OCI-LY1 (cell line): ENCODE measurements around the gene PPEF1.

Experiments
- H2AFZ ChIP-seq: fragments of 200-600 bp; sonication (generic), shearing (Covaris generic); 2 replicates; pipeline ENCODE4 v1.6.0; 2014; ENCODE audit warnings: antibody characterized with exemption, mild to moderate bottlenecking, low read length
- H3F3A ChIP-seq: fragments of 200-600 bp; sonication (generic), shearing (Covaris generic); 2 replicates; pipeline ENCODE4 v1.6.0; 2014; ENCODE audit warnings: mild to moderate bottlenecking, antibody characterized with exemption, low read length, moderate library complexity; ENCODE audit not compliant: insufficient read depth
- H3K27ac ChIP-seq: fragments of 200-600 bp; sonication (generic); 2 replicates; pipeline ENCODE4 v1.5.1; 2014; ENCODE audit warnings: low read length, mixed run types, mild to moderate bottlenecking, low read depth; ENCODE audit not compliant: poor library complexity, severe bottlenecking
- H3K27me3 ChIP-seq: fragments of 200-600 bp; sonication (generic); 2 replicates; pipeline ENCODE4 v1.6.0; 2014; ENCODE audit warnings: antibody characterized with exemption, mild to moderate bottlenecking, low read length, moderate library complexity; ENCODE audit not compliant: insufficient read depth
- H3K36me3 ChIP-seq: fragments of 200-600 bp; sonication (generic); 2 replicates; pipeline ENCODE4 v1.6.1; 2014; ENCODE audit warnings: mild to moderate bottlenecking, antibody characterized with exemption, low read length, moderate library complexity, mixed read lengths; ENCODE audit not compliant: insufficient read depth
- H3K4me1 ChIP-seq: fragments of 200-600 bp; sonication (generic); 2 replicates; pipeline ENCODE4 v1.5.1; 2014; ENCODE audit warnings: mild to moderate bottlenecking, low read length, moderate library complexity; ENCODE audit not compliant: insufficient read depth, severe bottlenecking
- H3K4me2 ChIP-seq: fragments of 200-600 bp; sonication (generic), shearing (Covaris generic); 2 replicates; pipeline ENCODE4 v1.6.1; 2014; ENCODE audit warnings: low read length
- H3K4me3 ChIP-seq: fragments of 200-600 bp; sonication (generic); 2 replicates; pipeline ENCODE4 v1.5.1; 2014; ENCODE audit warnings: low read length, low read depth, mild to moderate bottlenecking, mixed read lengths; ENCODE audit not compliant: poor library complexity, severe bottlenecking
- H3K79me2 ChIP-seq: fragments of 200-600 bp; shearing (Covaris generic); 2 replicates; pipeline ENCODE4 v1.6.1; 2016; ENCODE audit warnings: mixed run types, low read length, mixed read lengths; ENCODE audit not compliant: insufficient read depth
- H3K9ac ChIP-seq: fragments of 200-600 bp; sonication (generic), shearing (Covaris generic); 2 replicates; pipeline ENCODE4 v1.6.1; 2014; ENCODE audit warnings: mild to moderate bottlenecking, low read length, mixed read lengths
- H3K9me2 ChIP-seq: fragments of 200-600 bp; sonication (generic), shearing (Covaris generic); 2 replicates; pipeline ENCODE4 v1.6.1; 2014; ENCODE audit warnings: low read depth, mild to moderate bottlenecking, low read length, mixed read lengths
- H3K9me3 ChIP-seq: fragments of 200-600 bp; shearing (Covaris generic); 2 replicates; pipeline ENCODE4 v1.6.1; 2014; ENCODE audit warnings: low read length, mixed read lengths
- H4K20me1 ChIP-seq: fragments of 200-600 bp; sonication (generic), shearing (Covaris generic); 2 replicates; pipeline ENCODE4 v1.6.0; 2016; ENCODE audit warnings: mild to moderate bottlenecking, low read length; ENCODE audit not compliant: insufficient read depth
- EZH2 ChIP-seq: fragments of 200-600 bp; sonication (generic), shearing (Covaris generic); IDR thresholded peaks from 2 replicates; pipeline ENCODE4 v1.8.0; 2017; ENCODE audit warnings: borderline replicate concordance, mixed run types, mild to moderate bottlenecking, antibody characterized with exemption, low read length, moderate library complexity, mixed read lengths
- TF ChIP-seq, protein P1 (sequence below): fragments of 200-600 bp; sonication (generic), shearing (Covaris generic); IDR thresholded peaks from 2 replicates; pipeline ENCODE4 v1.5.1; 2017; ENCODE audit warnings: mild to moderate bottlenecking, antibody characterized with exemption, low read length, moderate library complexity, mixed read lengths

The PPEF1 gene

DNA sequence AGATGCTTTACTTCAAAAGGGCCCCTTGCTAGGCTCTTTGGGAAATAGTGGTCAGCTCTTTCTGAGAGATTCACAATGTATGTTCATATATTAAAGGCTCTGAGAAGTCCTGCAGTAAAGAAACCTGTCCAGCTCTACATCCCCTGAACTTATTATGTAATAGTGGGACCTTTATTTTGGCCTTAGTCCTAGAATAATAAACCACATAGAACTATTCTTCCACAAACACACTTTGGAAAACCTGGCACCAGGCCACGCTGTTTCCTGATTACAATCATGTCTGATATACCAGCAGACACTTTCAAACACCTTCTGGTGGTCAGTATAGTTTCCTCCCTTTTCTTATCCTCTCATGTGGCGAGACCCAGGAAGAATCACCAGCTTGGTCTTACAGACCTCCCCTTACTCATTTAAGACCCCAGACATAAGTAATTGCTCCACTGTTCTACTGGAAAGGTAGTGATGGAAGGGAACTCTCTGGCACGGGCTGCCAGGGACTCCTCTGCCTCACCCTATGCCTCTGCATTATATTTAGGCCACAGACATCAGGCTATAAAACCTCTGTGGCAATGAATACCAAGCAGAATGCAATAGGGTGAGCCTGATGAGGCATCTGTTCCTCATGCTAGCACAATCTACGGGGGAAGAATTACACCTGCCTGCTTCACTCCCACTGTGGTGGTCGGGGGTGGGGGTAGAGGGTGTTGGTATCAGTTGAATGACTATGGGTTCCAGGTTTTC lies 5.7 kb upstream of the PPEF1 start:
- no peak overlapping the region for H3K27ac ChIP-seq
- TF ChIP-seq EZH2: no peak
- TF ChIP-seq, protein P1, sequence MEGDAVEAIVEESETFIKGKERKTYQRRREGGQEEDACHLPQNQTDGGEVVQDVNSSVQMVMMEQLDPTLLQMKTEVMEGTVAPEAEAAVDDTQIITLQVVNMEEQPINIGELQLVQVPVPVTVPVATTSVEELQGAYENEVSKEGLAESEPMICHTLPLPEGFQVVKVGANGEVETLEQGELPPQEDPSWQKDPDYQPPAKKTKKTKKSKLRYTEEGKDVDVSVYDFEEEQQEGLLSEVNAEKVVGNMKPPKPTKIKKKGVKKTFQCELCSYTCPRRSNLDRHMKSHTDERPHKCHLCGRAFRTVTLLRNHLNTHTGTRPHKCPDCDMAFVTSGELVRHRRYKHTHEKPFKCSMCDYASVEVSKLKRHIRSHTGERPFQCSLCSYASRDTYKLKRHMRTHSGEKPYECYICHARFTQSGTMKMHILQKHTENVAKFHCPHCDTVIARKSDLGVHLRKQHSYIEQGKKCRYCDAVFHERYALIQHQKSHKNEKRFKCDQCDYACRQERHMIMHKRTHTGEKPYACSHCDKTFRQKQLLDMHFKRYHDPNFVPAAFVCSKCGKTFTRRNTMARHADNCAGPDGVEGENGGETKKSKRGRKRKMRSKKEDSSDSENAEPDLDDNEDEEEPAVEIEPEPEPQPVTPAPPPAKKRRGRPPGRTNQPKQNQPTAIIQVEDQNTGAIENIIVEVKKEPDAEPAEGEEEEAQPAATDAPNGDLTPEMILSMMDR: no peak
- no peak overlapping the region for H2AFZ ChIP-seq
- H3K4me2 ChIP-seq: no peak overlapping the region
- no peaks in the 10 kb centered on the region for H4K20me1 ChIP-seq
- no peak overlapping the region for H3K9ac ChIP-seq
- no peaks in the 10 kb centered on the region for H3K4me1 ChIP-seq
- H3F3A ChIP-seq: no peaks in the 10 kb centered on the region
- no peaks in the 10 kb centered on the region for H3K9me3 ChIP-seq
- no peaks in the 10 kb centered on the region for H3K79me2 ChIP-seq
- no peak overlapping the region for H3K4me3 ChIP-seq
- no peaks in the 10 kb centered on the region for H3K27me3 ChIP-seq
- H3K9me2 ChIP-seq: no peaks in the 10 kb centered on the region
- no peaks in the 10 kb centered on the region for H3K36me3 ChIP-seq

DNA sequence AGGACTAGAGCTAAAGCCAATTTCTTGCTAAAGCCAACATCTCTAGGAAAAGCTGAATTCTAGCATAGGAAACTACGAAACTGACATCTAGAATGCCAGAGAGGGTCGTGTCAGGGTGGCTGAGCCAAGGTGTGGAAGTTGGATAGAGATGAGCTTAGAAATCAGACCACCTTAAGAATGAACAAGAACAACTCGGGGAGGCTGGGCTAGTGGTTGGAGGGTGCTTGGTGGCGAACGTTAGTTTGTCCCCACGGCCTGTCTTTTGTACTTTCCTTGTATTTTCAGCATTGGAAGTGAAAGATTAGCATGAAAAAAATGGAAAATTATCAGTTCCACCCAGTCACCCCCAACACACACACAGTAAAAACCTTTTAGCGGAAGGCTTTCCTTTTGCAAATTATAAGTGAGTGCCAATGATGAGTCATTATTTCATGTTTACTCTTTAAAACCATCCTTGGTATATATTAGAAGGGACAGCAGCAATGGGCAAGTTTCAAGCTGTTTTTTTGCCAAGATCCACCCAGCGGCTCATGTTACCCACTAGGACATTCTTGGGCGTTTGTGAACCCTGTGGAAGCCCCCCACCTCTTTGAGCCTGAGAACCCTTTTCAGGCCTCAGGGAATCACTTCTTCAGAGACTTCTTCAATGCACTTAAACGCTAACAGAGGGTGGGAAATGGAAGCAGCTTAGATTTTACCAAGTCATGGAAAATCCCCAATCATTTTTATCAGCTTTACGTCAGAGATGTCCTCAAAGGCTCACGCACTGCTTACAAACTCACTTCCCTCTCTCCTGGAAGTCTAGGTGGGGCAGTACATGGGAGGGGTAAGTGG lies 4.9 kb upstream of the PPEF1 start:
- no peaks in the 10 kb centered on the region for H3K9me3 ChIP-seq
- no peak overlapping the region for H3K4me2 ChIP-seq
- no peak overlapping the region for H2AFZ ChIP-seq
- H3K36me3 ChIP-seq: no peaks in the 10 kb centered on the region
- H3K27ac ChIP-seq: no peak overlapping the region
- H3F3A ChIP-seq: no peaks in the 10 kb centered on the region
- H4K20me1 ChIP-seq: no peaks in the 10 kb centered on the region
- H3K4me1 ChIP-seq: no peaks in the 10 kb centered on the region
- TF ChIP-seq, protein P1: no peak
- TF ChIP-seq EZH2: no peak
- H3K9ac ChIP-seq: no peak overlapping the region
- no peaks in the 10 kb centered on the region for H3K9me2 ChIP-seq
- H3K4me3 ChIP-seq: no peak overlapping the region
- H3K79me2 ChIP-seq: no peaks in the 10 kb centered on the region
- no peaks in the 10 kb centered on the region for H3K27me3 ChIP-seq

DNA sequence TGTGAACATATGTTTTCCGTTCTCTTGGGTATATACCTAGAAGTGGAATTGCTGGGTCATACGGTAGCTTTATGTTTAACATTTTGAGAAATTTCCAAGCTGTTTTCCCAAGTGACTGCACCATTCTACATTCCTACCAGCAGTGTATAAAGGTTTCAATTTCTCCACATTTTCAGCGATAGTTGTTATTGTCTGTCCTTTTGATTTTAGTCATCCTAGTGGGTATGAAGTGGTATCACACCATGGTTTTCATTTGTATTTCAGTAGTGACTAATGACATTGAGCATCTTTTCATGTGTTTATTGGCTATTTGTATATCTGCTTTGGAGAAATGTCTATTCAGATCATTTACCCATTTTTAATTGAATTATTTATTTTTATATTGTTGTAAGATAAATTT lies 2.4 kb downstream of the PPEF1 start:
- Histone ChIP-seq H3K4me1 (no peaks in the 10 kb centered on the region), H3K9ac (no peak overlapping the region), H3K79me2 (no peaks in the 10 kb centered on the region), H3K4me2 (no peak overlapping the region), H2AFZ (no peak overlapping the region), H3K9me3 (no peaks in the 10 kb centered on the region), H3K27me3 (no peaks in the 10 kb centered on the region), H3K36me3 (no peaks in the 10 kb centered on the region), H3K27ac (no peak overlapping the region), H3F3A (no peaks in the 10 kb centered on the region), H3K9me2 (no peaks in the 10 kb centered on the region), H3K4me3 (no peak overlapping the region), H4K20me1 (no peaks in the 10 kb centered on the region)
- no peak for TF ChIP-seq EZH2
- TF ChIP-seq, protein P1: no peak
